ENCODE measurements around the gene ORM2.

Gene ORM2

DNA sequence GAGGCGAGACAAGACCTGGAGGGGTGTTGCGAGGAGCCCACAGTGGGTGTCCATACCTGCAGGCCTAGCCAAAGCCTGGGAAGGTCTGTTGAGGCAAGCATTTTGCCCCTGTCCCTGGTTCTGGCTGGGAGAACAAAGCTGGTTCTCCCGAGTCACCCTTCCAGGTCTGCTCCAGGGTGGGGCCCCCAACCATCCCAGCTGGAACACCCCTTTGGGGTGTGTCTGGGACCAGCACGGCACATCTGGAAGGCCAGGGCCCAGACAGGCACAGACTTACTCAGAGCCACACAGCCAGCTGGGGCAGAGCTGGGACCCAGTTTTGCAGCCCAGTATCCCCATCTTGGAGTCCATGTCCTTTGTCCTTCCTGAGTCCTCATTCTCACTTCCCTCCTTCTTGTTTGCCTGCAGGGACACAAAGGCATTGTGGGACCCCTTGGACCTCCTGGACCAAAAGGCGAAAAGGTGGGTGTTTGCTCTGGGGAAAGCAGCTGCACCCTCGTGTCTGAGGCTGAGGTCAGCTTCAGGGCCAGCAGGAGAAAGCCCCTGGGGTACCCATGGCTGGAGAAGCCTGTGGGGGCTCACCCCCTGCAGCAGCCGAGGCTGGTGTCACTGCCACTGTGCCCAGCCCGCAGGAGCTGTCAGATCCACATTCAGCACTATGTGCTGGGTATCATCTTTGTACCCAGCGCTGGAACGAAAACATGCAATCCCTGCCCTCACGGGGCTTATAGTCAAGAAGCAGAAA, 45.2 kb upstream of the ORM2 start:
- TF ChIP-seq, protein P1, sequence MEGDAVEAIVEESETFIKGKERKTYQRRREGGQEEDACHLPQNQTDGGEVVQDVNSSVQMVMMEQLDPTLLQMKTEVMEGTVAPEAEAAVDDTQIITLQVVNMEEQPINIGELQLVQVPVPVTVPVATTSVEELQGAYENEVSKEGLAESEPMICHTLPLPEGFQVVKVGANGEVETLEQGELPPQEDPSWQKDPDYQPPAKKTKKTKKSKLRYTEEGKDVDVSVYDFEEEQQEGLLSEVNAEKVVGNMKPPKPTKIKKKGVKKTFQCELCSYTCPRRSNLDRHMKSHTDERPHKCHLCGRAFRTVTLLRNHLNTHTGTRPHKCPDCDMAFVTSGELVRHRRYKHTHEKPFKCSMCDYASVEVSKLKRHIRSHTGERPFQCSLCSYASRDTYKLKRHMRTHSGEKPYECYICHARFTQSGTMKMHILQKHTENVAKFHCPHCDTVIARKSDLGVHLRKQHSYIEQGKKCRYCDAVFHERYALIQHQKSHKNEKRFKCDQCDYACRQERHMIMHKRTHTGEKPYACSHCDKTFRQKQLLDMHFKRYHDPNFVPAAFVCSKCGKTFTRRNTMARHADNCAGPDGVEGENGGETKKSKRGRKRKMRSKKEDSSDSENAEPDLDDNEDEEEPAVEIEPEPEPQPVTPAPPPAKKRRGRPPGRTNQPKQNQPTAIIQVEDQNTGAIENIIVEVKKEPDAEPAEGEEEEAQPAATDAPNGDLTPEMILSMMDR (conservative IDR thresholded peaks at IDR 0.05; ENCODE audit: low read depth, low read length), result no peak
- no peak overlapping the region for H3K4me3 ChIP-seq (ENCODE audit: low read depth, low read length)

DNA sequence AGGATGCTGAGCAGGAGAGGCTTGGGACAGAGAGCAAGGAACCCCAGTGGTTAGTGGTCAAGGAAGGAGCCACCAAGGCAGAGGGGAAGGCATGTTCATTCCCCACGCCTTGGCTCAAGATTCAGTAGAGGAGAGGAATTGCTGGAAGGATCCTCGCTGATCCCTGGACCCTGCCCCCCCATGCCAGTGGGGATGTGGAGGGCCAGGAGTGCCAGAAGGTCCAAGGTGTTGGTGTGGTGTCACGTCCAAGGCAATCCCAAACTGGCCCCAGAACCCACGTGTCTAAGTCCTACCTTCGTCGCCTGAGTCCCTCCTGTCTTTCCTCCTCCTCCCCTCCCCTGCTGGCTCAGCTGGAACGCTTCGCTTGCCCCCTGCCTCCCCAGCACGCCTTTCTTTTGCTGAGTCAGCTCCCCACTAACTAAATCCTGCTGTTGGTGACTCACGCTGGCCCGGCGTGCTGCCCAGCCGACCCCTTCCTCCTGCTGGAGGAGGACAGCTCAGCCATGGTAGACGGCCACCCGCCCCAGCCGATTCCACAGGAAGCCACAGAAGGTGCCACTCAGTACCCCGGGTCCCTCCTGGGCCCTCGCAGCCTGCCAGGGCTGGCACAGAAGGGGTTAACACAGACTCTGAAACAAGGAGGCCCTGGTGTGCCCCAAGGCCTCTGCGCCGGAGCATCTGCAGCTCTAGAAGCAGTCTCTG, 44.4 kb upstream of the ORM2 start:
- TF ChIP-seq, protein P1 (conservative IDR thresholded peaks at IDR 0.05; ENCODE audit: low read depth, low read length), result peak; percentile 37
- no peak overlapping the region for H3K4me3 ChIP-seq (ENCODE audit: low read depth, low read length)
- DNase-seq (ENCODE audit: low read depth), result peak; percentile 92

More for the DNA sequence above, 45.2 kb upstream of the ORM2 start:
- DNase-seq (ENCODE audit: low read depth), result no peak

DNA sequence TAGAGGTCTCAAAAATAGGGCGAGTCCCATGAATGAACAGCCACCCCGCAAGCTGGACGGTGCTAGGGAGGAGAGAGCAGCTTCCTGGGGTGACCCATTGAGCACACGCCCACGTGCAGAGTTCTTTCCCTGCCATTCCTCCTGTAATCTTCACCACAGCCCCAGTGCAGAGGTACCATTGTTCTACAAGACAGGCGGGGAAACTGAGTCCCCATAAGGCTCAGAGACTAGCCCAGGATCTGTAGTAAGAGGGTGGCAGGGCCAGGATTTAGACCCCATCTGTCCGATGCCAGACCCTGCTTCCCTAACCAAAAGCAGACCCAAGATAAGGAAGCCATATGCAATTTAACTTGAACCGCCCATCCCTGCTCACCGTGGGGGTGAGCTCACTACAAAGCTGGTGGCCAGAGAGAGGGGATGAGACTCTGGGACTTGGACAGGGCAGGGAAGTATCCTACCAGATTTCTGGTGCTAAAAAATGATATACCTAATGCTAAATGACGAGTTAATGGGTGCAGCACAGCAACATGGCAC, 43.5 kb upstream of the ORM2 start:
- H3K4me3 ChIP-seq (ENCODE audit: low read depth, low read length), result no peak overlapping the region
- TF ChIP-seq, protein P1 (conservative IDR thresholded peaks at IDR 0.05; ENCODE audit: low read depth, low read length), result no peak
- DNase-seq (ENCODE audit: low read depth), result no peak

DNA sequence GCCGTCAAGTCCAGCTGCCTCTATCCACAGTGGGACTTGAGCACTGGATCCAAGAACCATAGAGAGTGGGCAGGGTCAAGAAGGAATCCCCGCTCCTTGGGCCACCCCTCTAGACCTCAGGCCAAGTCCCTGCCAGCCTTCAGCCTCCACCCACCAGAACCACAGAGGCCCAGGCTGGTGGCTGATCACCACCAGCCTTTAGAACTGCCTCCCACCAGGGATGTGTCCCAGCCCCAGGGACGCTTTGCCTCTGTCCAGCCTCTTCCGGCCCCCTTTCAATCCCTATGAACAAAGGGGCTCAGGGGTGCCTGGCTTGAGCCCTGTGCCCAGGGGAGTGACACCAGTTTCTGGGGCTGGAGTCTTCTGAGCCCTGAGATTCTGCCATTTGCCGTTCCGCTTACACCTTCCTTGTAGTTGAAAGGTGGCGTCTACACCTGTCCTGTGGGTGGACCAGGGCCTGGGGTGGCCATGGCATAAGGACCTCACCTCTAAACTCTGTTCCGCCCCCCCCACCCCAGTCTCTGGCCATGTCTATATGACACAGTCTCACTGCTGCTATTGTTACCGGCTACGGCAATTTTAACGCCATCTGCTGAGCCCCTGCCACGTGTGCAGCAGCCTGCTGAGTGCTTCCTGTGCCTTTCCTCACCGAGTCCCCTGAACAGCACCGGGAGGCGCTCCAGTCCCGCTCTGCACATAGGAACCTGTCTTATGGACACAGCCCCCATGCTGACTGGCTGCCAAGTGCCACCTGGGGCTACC, 42.5 kb upstream of the ORM2 start:
- no peak for DNase-seq (ENCODE audit: low read depth)
- TF ChIP-seq, protein P1 (conservative IDR thresholded peaks at IDR 0.05; ENCODE audit: low read depth, low read length), result no peak
- H3K4me3 ChIP-seq (ENCODE audit: low read depth, low read length), result no peak overlapping the region

DNA sequence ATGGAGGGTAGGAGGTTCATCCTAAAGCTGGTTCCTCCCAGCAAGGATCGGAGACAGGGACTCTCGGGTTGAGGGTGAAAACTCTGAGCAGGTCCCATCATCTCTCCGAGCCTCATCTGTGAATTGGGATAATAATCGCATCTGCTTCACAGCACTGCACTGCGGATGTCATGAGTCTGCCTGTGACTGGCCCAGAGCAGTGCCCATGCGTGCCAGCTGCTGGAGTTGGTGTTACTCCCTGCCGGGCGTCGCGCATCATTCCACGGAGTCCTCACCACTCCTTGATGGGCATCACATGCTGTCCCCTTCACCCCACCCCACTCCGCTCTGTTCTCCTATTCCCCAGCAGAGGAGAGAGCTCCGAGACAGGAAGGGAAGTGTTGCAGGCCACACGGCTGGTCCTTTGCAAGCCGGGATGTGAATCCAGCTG, 41.9 kb upstream of the ORM2 start:
- DNase-seq (ENCODE audit: low read depth), result no peak
- TF ChIP-seq, protein P1 (conservative IDR thresholded peaks at IDR 0.05; ENCODE audit: low read depth, low read length), result no peak
- no peak overlapping the region for H3K4me3 ChIP-seq (ENCODE audit: low read depth, low read length)

DNA sequence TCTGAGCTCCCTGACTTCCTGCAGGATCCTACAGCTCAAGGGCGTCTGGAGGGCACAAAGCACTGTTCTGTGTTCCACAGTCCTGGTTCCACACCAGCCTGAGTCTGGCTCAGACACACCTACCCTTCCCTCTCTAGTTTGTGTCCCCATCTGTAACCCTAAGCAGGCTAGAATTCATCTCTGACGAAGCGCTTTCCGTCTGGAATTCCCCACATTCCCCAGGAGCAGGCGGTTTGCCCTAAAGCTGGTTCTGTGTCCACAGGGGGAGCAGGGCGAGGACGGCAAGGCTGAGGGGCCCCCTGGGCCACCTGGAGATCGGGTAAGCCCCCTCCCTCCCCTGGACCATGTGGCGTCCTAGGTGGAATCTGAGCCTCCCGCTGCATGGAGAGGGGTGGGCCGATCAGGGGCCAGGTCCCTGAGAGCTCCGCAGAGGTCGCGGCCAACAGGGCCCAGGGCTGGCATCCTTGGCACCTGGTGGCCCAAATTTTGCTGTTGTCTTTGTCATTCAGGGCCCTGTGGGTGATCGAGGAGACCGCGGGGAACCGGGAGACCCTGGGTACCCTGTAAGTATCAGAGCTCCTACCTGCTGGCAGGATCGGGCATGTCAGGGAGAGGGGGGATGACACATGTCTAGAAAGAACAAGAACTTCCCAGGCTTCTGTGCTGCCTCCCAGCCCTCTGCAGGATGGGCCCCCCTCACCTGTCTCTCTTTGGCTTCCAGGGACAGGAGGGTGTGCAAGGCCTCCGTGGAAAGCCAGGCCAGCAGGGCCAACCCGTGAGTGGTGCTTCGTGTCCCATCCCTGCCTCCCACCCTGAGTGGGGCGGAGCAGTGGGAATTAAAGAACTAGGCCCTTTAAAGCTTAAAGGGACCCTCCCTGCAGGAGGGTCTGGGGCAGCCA, 41.2 kb upstream of the ORM2 start:
- H3K4me3 ChIP-seq (ENCODE audit: low read depth, low read length), result no peak overlapping the region
- peak; percentile 75 for DNase-seq (ENCODE audit: low read depth)
- TF ChIP-seq, protein P1 (conservative IDR thresholded peaks at IDR 0.05; ENCODE audit: low read depth, low read length), result no peak

Measured in choroid plexus epithelial cell (primary cell).